Upper lobe of left lung (tissue), 4 donors: Measurements from ENCODE around the gene CLTCL1.

Source experiments
- CTCF ChIP-seq, 6 experiments: fragments of 450-650 bp in 4 of 6; fragments of 200-600 bp in 2 of 6; sonication (generic) in 2 of 6; IDR thresholded peaks; one replicate each; pipeline ENCODE4 v1.5.1; 2016 to 2019; ENCODE audit warnings: antibody characterized with exemption in 6 of 6
- EP300 ChIP-seq, 4 donors: sonication (generic); formaldehyde crosslinking; IDR thresholded peaks; one replicate each; pipeline ENCODE4 v1.5.1; 2017; ENCODE audit warnings: antibody characterized with exemption in 4 of 4, control low read depth in 2 of 4

GRCh38 chr22:19265779-19266178 is 25.7 kb downstream of the CLTCL1 start:
- TF ChIP-seq CTCF (IDR thresholded peaks at IDR 0.05), result no peak
- no peak for TF ChIP-seq EP300 (IDR thresholded peaks at IDR 0.05)
